NCI-H1417 treated with DMSO at 0.1 percent for 48 hours (cell line): ENCODE data around the gene L3MBTL2.

ENCODE experiments used
- DNase-seq: peaks from one replicate; lab custom pipeline; 2025; lab: John Stamatoyannopoulos, UW

Gene L3MBTL2

GRCh38 chr22:41273128-41273527 is 68.0 kb downstream of the L3MBTL2 start:
- no peak for DNase-seq

- DNase-seq = no peak
These were observed 69.7 kb downstream of the L3MBTL2 start for GRCh38 chr22:41274856-41275255.

- no peak for DNase-seq
These were observed 75.0 kb downstream of the L3MBTL2 start for GRCh38 chr22:41280065-41280464.

GRCh38 chr22:41280854-41281253 is 75.7 kb downstream of the L3MBTL2 start:
- no peak for DNase-seq
